Lung microvascular endothelial cell (primary cell): Measurements from ENCODE around the gene DHRS3. TPM values are rescaled to one million over a fixed set of nuclear protein-coding genes. Genes with fewer than 3 reads are reported as not detected.

Experiments
- DNase-seq, 2 donors: peaks; one replicate each; pipeline versions ENCODE4 v3.0.0 to v3.0.0-alpha.2; 2010; ENCODE audit warnings: low read depth in 2 of 2
- total RNA-seq: library from RNA; depleted of rRNA; stranded (reverse); fragments of >200 nt; gene quantifications from 2 replicates; pipeline ENCODE4 v1.2.1, GENCODE V29; 2014

Gene DHRS3
- total RNA-seq, 1 donor from 2014 or later: 150 TPM

DNA sequence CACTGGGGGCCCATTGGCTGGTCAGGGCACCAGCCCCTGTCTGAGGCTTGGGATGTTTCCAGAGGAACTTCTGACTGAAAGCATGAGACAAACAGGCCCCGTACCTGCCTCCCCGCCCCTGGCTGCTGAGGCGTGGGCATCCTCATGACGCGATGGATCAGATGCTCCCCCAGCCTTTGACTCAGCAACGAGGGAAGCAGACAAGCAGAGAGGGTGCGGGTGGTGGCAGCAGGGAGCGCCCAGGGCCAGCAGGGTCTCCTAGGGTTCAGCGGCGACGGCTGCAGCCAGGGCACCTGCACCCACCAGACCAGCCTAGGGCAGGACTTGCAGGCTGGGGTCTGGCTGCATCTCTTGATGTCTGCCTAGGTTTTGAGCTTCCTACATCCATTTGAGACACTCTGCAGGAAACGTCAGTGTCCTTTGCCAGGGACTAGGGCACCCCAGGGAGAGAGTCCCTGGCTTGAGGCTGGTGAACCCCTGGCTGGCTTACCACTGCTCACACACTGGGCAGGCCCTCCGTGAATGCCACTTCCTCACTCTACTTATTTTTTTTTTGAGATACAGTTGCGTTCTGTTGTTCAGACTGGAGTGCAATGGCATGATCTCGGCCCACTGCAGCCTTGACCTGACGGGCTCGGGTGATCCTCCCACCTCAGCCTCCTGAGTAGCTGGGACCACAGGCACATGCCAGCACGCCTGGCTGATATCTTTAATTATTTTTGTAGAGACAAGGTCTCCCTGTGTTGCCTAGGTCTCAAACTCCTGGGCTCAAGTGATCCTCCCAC, 63.3 kb downstream of the DHRS3 start:
- DNase-seq: no peak

GRCh38 chr1:12553963-12554362, 64.0 kb downstream of the DHRS3 start:
- no peak for DNase-seq

- no peak for DNase-seq
Measured at GRCh38 chr1:12552951-12553921, 64.8 kb downstream of the DHRS3 start.

DNA sequence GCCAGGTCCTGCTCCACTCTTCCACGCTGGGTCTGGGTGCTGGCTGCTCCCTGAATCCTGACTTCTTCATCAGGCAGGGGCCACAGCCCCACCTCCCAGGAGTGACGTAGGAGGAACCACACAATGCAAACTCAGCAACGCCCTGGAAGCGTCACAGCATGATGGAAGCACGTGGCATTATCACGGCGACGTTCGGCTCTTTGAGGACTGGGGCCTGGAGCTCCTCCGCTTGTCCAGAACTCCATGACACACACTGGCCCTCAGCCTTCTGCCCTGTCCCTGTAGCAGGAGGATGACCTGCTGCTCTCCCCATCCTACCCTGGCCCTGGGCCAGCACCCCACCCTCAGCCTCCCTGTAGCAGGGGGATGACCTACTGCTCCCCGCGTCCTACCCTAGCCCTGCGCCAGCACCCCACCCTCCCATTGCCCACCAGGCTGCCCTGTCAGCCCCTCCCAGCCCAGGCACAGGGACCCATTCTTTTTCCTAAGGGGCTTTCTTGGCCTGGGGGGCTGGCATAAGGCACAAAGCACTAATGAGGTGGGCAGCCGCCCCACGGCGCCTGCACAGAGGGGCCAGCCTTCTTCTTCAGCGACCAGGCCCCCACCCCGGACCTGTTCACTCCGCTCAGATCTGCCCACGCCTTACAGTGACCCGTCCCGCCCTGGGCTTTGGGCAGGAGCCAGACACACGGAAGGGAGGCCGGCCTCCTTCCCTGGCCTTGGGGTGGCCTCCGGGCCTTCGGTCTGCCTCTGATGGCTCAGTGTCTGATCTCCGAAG, 65.7 kb downstream of the DHRS3 start:
- no peak for DNase-seq

- DNase-seq: no peak
Measured at GRCh38 chr1:12551584-12551983, 66.4 kb downstream of the DHRS3 start.

- DNase-seq: peak; percentile 95 to 99
Measured at GRCh38 chr1:12549460-12550349, 68.3 kb downstream of the DHRS3 start.

DNA sequence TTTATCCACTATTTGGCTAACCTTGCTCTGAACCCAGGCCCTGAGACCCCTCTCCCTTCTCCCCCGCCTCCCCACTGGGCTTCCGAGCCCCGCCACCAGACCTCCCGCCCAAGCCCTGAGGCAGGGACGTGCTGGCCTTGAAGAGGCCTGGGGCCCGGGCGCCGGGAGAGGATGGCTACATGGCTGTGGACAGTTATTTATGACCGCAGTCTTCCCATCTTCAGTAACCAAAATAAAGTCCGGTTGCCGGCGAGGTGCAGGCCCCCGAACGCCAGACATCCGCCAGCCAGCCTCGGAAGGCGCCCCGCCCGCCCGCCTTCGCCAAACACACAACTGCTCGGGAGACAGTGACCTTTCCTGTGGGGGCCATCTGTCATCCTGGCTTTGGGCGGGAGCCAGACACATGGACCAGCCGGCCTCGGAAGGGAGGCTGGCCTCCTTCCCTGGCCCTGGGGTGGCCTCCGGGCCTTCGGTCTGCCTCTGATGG, 69.0 kb downstream of the DHRS3 start:
- peak in 1 of 2 donors; percentile 71 for DNase-seq

- no peak for DNase-seq
Measured at GRCh38 chr1:12548279-12548972, 69.6 kb downstream of the DHRS3 start.

GRCh38 chr1:12547586-12548225, 70.3 kb downstream of the DHRS3 start:
- no peak for DNase-seq

- no peak for DNase-seq
Measured at GRCh38 chr1:12546771-12547585, 71.0 kb downstream of the DHRS3 start.

DNA sequence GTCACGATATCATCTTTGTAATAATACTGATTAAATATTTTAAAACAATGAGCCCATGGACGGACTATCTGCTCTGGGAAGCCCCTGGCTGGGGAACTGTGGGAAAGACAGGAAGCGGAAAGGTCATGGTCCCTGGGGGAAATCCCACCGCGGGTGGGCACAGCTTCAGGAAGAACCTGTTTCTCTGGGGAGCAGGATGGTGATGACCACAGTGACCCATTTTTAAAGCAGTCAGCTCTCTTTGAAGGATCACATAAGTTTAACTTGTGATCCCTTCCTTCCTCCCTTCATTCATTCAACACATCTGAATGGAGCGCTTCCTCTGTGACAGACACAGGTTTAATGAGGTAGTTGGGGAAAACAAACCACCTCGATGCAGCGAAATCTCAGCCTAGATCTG, 73.0 kb downstream of the DHRS3 start:
- peak; percentile 83 to 97 for DNase-seq

GRCh38 chr1:12544357-12544756, 73.7 kb downstream of the DHRS3 start:
- peak in 1 of 2 donors; percentile 71 for DNase-seq

GRCh38 chr1:12543740-12544154, 74.3 kb downstream of the DHRS3 start:
- DNase-seq: peak; percentile 45 to 52

DNA sequence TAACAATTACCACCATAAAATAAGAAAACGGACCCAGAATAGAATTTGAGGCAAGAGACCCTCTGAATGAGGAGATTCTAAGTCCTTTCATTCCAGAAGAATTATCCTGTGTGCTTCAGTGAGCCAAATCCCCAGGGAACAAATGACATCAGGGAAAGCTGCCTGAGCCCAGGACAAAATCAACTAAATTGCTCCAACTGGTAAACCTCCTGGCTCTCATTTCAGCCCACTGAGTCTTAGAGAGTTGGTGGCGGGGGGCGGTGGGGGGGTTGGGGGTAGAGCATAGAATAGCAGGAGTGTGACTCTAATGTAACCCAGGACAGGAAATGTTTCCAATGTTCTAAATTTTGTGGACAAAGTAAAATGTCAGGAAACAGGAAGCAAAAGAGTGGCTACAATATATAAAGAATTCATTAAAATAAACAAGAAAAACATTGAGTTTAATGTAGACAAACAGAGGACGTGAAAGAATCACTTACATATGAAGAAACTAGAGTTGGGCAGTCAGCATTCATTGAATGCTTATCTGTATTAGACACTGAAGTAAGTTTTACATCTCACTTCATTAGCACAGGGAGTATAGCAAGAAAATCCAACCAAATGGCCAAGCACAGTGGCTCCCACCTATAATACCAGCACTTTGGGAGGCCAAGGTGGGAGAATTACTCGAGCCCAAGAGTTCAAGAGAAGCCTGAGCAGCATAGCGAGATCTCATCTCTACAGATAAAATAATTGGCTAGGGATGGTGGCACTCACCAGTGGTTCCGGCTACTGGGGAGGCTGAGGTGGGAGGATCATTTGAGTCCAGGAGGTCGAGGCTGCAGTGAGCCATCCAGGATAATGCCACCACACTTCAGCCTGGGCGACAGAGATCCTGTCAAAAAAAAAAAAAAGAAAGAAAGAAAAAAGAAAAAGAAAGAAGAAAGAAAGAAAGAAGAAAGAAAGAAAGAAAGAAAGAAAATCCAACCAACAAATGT, 75.1 kb downstream of the DHRS3 start:
- DNase-seq: peak in 1 of 2 donors; percentile 44

- no peak for DNase-seq
Measured at GRCh38 chr1:12542138-12542465, 75.9 kb downstream of the DHRS3 start.

DNA sequence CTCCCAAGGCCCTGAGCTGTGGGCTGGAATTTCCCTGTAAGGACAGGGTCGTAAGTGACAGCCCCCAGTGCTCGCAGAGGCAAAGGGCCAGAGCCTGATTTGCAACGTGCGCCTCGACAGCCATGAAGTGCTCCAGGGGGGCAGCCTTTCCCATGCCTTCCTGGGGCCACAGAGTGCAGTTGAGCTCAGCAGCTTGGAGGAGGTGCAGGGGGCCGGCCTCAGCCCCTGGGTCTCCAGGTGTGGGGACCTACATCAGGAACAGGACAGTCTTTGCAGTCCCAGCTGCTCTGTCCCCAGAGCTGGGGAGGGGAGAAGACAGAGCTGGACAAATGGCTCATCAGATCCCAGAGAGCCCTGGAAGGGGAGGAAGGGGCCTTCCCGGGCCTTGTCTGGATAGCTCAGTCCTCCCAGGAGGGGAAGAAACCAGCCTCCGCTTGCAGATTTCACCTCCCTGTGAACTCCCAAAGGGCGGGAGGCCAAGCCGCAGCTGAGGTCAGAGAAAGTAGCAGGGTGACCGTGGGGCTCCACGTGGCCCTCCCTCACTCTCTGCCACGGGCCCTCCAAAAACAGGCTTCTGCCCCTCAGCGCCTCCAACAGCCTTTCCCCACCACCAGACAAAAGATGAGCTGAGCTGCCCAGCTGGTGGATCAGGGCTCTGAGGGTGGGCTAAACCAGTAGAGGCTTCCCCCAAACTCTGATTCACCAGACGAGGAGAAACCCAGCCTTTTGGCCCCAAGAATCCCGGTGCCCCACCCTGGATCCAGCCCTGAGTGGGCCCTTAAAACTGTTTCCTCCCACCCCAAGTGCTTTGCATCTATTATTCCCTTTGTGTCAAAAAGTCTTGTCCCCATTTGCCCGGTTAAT, 76.5 kb downstream of the DHRS3 start:
- DNase-seq: peak in 1 of 2 donors; percentile 62
